GM23338 (cell line): ENCODE measurements around the gene MICAL3. TPM values are rescaled to one million over a fixed set of nuclear protein-coding genes. Genes with fewer than 3 reads are reported as not detected.

Experiments
- ATAC-seq: fragments of 200-7000 bp; cut with Tn5 transposase; 3 replicates; pipeline ENCODE4 v1.9.1; 2020
- DNase-seq: peaks from one replicate; pipeline ENCODE4 v3.0.0-alpha.2; 2015; ENCODE audit warnings: low spot score
- H2AFZ ChIP-seq: fragments of 200-600 bp; sonication (generic); 2 replicates; pipeline ENCODE4 v1.8.0; 2016; ENCODE audit warnings: antibody characterized with exemption, mild to moderate bottlenecking, moderate library complexity
- H3F3A ChIP-seq: fragments of 200-600 bp; sonication (generic); replicated peaks from 2 replicates; pipeline ENCODE4 v1.8.0; 2017; ENCODE audit warnings: antibody characterized with exemption, mixed run types, low read depth
- H3K27ac ChIP-seq: fragments of 200-600 bp; sonication (generic); 2 replicates; pipeline ENCODE4 v1.6.1; 2016; ENCODE audit warnings: low read depth
- H3K27me3 ChIP-seq: fragments of 200-600 bp; sonication (generic); 2 replicates; pipeline ENCODE4 v1.8.0; 2016; ENCODE audit warnings: mild to moderate bottlenecking, mixed run types, moderate library complexity; ENCODE audit not compliant: insufficient read depth
- H3K36me3 ChIP-seq: fragments of 200-600 bp; sonication (generic); 2 replicates; pipeline ENCODE4 v1.8.0; 2016; ENCODE audit warnings: mild to moderate bottlenecking; ENCODE audit not compliant: insufficient read depth
- H3K4me1 ChIP-seq: fragments of 200-600 bp; sonication (generic); 2 replicates; pipeline ENCODE4 v1.8.0; 2016; ENCODE audit warnings: mild to moderate bottlenecking, moderate library complexity; ENCODE audit not compliant: insufficient read depth
- H3K4me2 ChIP-seq: fragments of 200-600 bp; sonication (generic); 2 replicates; pipeline ENCODE4 v1.7.1; 2017; ENCODE audit warnings: mixed run types
- H3K4me3 ChIP-seq: fragments of 200-600 bp; sonication (generic); 2 replicates; pipeline ENCODE4 v1.6.1; 2016; ENCODE audit warnings: mixed run types
- H3K79me2 ChIP-seq: fragments of 200-600 bp; sonication (generic); replicated peaks from 2 replicates; pipeline ENCODE4 v1.8.0; 2017; ENCODE audit warnings: mild to moderate bottlenecking; ENCODE audit not compliant: insufficient read depth
- H3K9me2 ChIP-seq: fragments of 200-600 bp; sonication (generic); 2 replicates; pipeline ENCODE4 v1.8.0; 2017; ENCODE audit not compliant: insufficient read depth
- H4K20me1 ChIP-seq: fragments of 200-600 bp; sonication (generic); replicated peaks from 2 replicates; pipeline ENCODE4 v1.8.0; 2017; ENCODE audit warnings: mild to moderate bottlenecking; ENCODE audit not compliant: insufficient read depth
- H3K27ac Mint-ChIP-seq: 2 replicates; pipeline ENCODE4 v1.8.0; 2020; ENCODE audit warnings: inconsistent platforms, mild to moderate bottlenecking, moderate library complexity, mixed read lengths
- H3K27me3 Mint-ChIP-seq: 3 replicates; pipeline ENCODE4 v1.8.0; 2022; ENCODE audit warnings: low read depth, mild to moderate bottlenecking, moderate library complexity, mixed read lengths, inconsistent platforms; ENCODE audit not compliant: insufficient read depth, poor library complexity
- H3K36me3 Mint-ChIP-seq: 3 replicates; pipeline ENCODE4 v1.8.0; 2021; ENCODE audit warnings: low read depth, mild to moderate bottlenecking, inconsistent platforms, moderate library complexity, mixed read lengths
- H3K4me1 Mint-ChIP-seq: 3 replicates; pipeline ENCODE4 v1.8.0; 2020; ENCODE audit warnings: mild to moderate bottlenecking, inconsistent platforms, mixed read lengths
- H3K4me3 Mint-ChIP-seq: 3 replicates; pipeline ENCODE4 v1.8.0; 2021; ENCODE audit warnings: moderate library complexity, mild to moderate bottlenecking, inconsistent platforms, mixed read lengths
- H3K9me3 Mint-ChIP-seq: 3 replicates; pipeline ENCODE4 v1.8.0; 2020; ENCODE audit warnings: moderate library complexity, mild to moderate bottlenecking, inconsistent platforms, mixed read lengths
- CREB1 ChIP-seq: fragments of 250-450 bp; sonication (Bioruptor Pico); IDR thresholded peaks from 2 replicates; pipeline ENCODE4 v1.5.0; 2020; ENCODE audit warnings: low read depth, mild to moderate bottlenecking, moderate library complexity
- EZH2 ChIP-seq: fragments of 200-600 bp; sonication (generic); IDR thresholded peaks from one replicate; pipeline ENCODE4 v1.8.0; 2017; ENCODE audit warnings: antibody characterized with exemption, mild to moderate bottlenecking, low read depth; ENCODE audit not compliant: unreplicated experiment
- EZH2phosphoT487 ChIP-seq: fragments of 200-600 bp; sonication (generic); IDR thresholded peaks from one replicate; pipeline ENCODE4 v1.8.1; 2018; ENCODE audit warnings: antibody characterized with exemption; ENCODE audit not compliant: unreplicated experiment
- JUNB ChIP-seq: IDR thresholded peaks from one replicate; pipeline ENCODE4 v1.6.1; 2016; ENCODE audit warnings: antibody characterized with exemption; ENCODE audit not compliant: unreplicated experiment
- NANOG ChIP-seq: IDR thresholded peaks from 2 replicates; pipeline ENCODE4 v1.6.1; 2016; ENCODE audit warnings: antibody characterized with exemption, borderline replicate concordance
- POLR2AphosphoS5 ChIP-seq: IDR thresholded peaks from 2 replicates; pipeline ENCODE4 v1.6.1; 2016; ENCODE audit warnings: antibody characterized with exemption, low read depth
- STAT1 ChIP-seq: IDR thresholded peaks from one replicate; pipeline ENCODE4 v1.6.1; 2016; ENCODE audit warnings: antibody characterized with exemption; ENCODE audit not compliant: unreplicated experiment
- ZNF114 ChIP-seq: fragments of 250-450 bp; sonication (Bioruptor Pico); IDR thresholded peaks from 2 replicates; pipeline ENCODE4 v1.5.0; 2020; ENCODE audit warnings: mild to moderate bottlenecking, moderate library complexity
- ZNF331 ChIP-seq: fragments of 250-450 bp; sonication (Bioruptor Pico); IDR thresholded peaks from 2 replicates; pipeline ENCODE4 v1.5.0; 2020; ENCODE audit warnings: low read depth, mild to moderate bottlenecking, moderate library complexity
- polyA plus RNA-seq: library from polyadenylated mRNA; unstranded; fragments of >200 nt; fragmentation: Nextera tagmentation; extraction: Ambion mirVana; gene quantifications from 2 replicates; pipeline ENCODE4 v1.2.1, GENCODE V29; 2016
- total RNA-seq: library from RNA; depleted of rRNA; stranded (reverse); fragments of >200 nt; shearing (Covaris generic); gene quantifications from 2 replicates; pipeline ENCODE4 v1.2.3, GENCODE V29; 2014
- TF ChIP-seq, protein P1 (sequence below), 2 experiments: fragments of 200-600 bp in 1 of 2; sonication (generic) in 1 of 2; conservative IDR thresholded peaks; 2 replicates each; pipeline versions ENCODE4 v1.5.1 to v1.6.1; 2016 to 2017; ENCODE audit warnings: antibody characterized with exemption in 2 of 2, low read depth in 2 of 2, mild to moderate bottlenecking in 2 of 2, moderate library complexity in 1 of 2
- TF ChIP-seq, protein P2 (sequence below): IDR thresholded peaks from one replicate; pipeline ENCODE4 v1.6.1; 2018; ENCODE audit warnings: antibody characterized with exemption; ENCODE audit not compliant: unreplicated experiment
- TF ChIP-seq, protein P3 (sequence below): IDR thresholded peaks from 2 replicates; pipeline ENCODE4 v1.6.1; 2016; ENCODE audit warnings: antibody characterized with exemption
- TF ChIP-seq, protein P4 (sequence below): fragments of 250-450 bp; sonication (Bioruptor Pico); IDR thresholded peaks from 2 replicates; pipeline ENCODE4 v1.5.0; 2020; ENCODE audit warnings: mild to moderate bottlenecking, moderate library complexity

Gene MICAL3
- total and polyA plus RNA-seq, 2 experiments from 2014 or later = 10.1 to 33.9 TPM

GRCh38 chr22:17783312-17783711 is 241.0 kb downstream of the MICAL3 start:
- Histone ChIP-seq H3K79me2 (no peaks in the 10 kb centered on the region), H3K4me3 (no peak overlapping the region), H3K9me2 (no peaks in the 10 kb centered on the region), H3K36me3 (no peaks in the 10 kb centered on the region), H3K4me2 (no peak overlapping the region), H2AFZ (no peak overlapping the region), H3K27ac (no peak overlapping the region), H3F3A (0 out of 2 replicates have a peak, but pooled peaks cover 3% of the 10 kb centered on the region), H3K4me1 (no peaks in the 10 kb centered on the region; the same call in 1 of the 2 replicates), H4K20me1 (no peaks in the 10 kb centered on the region), H3K27me3 (no peaks in the 10 kb centered on the region)
- H3K36me3 Mint-ChIP-seq = no peaks in the 10 kb centered on the region; the same call in 2 of the 3 replicates
- no peak overlapping the region for H3K4me3 Mint-ChIP-seq
- no peak overlapping the region for H3K27ac Mint-ChIP-seq
- H3K27me3 Mint-ChIP-seq = peaks cover 12% of the 10 kb centered on the region
- peaks cover 4% of the 10 kb centered on the region; the same call in 1 of the 3 replicates for H3K9me3 Mint-ChIP-seq
- DNase-seq (no peak), ATAC-seq (no peak)
- H3K4me1 Mint-ChIP-seq = peaks cover 20% of the 10 kb centered on the region
- TF ChIP-seq, protein P1, sequence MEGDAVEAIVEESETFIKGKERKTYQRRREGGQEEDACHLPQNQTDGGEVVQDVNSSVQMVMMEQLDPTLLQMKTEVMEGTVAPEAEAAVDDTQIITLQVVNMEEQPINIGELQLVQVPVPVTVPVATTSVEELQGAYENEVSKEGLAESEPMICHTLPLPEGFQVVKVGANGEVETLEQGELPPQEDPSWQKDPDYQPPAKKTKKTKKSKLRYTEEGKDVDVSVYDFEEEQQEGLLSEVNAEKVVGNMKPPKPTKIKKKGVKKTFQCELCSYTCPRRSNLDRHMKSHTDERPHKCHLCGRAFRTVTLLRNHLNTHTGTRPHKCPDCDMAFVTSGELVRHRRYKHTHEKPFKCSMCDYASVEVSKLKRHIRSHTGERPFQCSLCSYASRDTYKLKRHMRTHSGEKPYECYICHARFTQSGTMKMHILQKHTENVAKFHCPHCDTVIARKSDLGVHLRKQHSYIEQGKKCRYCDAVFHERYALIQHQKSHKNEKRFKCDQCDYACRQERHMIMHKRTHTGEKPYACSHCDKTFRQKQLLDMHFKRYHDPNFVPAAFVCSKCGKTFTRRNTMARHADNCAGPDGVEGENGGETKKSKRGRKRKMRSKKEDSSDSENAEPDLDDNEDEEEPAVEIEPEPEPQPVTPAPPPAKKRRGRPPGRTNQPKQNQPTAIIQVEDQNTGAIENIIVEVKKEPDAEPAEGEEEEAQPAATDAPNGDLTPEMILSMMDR (conservative IDR thresholded peaks at IDR 0.05; ENCODE audit: low read depth in 2 of 2) = no peak
- TF ChIP-seq ZNF114 (no peak), CREB1 (no peak), NANOG (no peak), JUNB (no peak), ZNF331 (CRISPR knock-in tag) (no peak), STAT1 (no peak), POLR2AphosphoS5 (no peak), EZH2phosphoT487 (no peak), EZH2 (no peak)
- TF ChIP-seq, protein P2, sequence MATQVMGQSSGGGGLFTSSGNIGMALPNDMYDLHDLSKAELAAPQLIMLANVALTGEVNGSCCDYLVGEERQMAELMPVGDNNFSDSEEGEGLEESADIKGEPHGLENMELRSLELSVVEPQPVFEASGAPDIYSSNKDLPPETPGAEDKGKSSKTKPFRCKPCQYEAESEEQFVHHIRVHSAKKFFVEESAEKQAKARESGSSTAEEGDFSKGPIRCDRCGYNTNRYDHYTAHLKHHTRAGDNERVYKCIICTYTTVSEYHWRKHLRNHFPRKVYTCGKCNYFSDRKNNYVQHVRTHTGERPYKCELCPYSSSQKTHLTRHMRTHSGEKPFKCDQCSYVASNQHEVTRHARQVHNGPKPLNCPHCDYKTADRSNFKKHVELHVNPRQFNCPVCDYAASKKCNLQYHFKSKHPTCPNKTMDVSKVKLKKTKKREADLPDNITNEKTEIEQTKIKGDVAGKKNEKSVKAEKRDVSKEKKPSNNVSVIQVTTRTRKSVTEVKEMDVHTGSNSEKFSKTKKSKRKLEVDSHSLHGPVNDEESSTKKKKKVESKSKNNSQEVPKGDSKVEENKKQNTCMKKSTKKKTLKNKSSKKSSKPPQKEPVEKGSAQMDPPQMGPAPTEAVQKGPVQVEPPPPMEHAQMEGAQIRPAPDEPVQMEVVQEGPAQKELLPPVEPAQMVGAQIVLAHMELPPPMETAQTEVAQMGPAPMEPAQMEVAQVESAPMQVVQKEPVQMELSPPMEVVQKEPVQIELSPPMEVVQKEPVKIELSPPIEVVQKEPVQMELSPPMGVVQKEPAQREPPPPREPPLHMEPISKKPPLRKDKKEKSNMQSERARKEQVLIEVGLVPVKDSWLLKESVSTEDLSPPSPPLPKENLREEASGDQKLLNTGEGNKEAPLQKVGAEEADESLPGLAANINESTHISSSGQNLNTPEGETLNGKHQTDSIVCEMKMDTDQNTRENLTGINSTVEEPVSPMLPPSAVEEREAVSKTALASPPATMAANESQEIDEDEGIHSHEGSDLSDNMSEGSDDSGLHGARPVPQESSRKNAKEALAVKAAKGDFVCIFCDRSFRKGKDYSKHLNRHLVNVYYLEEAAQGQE = no peak
- TF ChIP-seq, protein P3, sequence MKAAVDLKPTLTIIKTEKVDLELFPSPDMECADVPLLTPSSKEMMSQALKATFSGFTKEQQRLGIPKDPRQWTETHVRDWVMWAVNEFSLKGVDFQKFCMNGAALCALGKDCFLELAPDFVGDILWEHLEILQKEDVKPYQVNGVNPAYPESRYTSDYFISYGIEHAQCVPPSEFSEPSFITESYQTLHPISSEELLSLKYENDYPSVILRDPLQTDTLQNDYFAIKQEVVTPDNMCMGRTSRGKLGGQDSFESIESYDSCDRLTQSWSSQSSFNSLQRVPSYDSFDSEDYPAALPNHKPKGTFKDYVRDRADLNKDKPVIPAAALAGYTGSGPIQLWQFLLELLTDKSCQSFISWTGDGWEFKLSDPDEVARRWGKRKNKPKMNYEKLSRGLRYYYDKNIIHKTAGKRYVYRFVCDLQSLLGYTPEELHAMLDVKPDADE = no peak
- TF ChIP-seq, protein P4, sequence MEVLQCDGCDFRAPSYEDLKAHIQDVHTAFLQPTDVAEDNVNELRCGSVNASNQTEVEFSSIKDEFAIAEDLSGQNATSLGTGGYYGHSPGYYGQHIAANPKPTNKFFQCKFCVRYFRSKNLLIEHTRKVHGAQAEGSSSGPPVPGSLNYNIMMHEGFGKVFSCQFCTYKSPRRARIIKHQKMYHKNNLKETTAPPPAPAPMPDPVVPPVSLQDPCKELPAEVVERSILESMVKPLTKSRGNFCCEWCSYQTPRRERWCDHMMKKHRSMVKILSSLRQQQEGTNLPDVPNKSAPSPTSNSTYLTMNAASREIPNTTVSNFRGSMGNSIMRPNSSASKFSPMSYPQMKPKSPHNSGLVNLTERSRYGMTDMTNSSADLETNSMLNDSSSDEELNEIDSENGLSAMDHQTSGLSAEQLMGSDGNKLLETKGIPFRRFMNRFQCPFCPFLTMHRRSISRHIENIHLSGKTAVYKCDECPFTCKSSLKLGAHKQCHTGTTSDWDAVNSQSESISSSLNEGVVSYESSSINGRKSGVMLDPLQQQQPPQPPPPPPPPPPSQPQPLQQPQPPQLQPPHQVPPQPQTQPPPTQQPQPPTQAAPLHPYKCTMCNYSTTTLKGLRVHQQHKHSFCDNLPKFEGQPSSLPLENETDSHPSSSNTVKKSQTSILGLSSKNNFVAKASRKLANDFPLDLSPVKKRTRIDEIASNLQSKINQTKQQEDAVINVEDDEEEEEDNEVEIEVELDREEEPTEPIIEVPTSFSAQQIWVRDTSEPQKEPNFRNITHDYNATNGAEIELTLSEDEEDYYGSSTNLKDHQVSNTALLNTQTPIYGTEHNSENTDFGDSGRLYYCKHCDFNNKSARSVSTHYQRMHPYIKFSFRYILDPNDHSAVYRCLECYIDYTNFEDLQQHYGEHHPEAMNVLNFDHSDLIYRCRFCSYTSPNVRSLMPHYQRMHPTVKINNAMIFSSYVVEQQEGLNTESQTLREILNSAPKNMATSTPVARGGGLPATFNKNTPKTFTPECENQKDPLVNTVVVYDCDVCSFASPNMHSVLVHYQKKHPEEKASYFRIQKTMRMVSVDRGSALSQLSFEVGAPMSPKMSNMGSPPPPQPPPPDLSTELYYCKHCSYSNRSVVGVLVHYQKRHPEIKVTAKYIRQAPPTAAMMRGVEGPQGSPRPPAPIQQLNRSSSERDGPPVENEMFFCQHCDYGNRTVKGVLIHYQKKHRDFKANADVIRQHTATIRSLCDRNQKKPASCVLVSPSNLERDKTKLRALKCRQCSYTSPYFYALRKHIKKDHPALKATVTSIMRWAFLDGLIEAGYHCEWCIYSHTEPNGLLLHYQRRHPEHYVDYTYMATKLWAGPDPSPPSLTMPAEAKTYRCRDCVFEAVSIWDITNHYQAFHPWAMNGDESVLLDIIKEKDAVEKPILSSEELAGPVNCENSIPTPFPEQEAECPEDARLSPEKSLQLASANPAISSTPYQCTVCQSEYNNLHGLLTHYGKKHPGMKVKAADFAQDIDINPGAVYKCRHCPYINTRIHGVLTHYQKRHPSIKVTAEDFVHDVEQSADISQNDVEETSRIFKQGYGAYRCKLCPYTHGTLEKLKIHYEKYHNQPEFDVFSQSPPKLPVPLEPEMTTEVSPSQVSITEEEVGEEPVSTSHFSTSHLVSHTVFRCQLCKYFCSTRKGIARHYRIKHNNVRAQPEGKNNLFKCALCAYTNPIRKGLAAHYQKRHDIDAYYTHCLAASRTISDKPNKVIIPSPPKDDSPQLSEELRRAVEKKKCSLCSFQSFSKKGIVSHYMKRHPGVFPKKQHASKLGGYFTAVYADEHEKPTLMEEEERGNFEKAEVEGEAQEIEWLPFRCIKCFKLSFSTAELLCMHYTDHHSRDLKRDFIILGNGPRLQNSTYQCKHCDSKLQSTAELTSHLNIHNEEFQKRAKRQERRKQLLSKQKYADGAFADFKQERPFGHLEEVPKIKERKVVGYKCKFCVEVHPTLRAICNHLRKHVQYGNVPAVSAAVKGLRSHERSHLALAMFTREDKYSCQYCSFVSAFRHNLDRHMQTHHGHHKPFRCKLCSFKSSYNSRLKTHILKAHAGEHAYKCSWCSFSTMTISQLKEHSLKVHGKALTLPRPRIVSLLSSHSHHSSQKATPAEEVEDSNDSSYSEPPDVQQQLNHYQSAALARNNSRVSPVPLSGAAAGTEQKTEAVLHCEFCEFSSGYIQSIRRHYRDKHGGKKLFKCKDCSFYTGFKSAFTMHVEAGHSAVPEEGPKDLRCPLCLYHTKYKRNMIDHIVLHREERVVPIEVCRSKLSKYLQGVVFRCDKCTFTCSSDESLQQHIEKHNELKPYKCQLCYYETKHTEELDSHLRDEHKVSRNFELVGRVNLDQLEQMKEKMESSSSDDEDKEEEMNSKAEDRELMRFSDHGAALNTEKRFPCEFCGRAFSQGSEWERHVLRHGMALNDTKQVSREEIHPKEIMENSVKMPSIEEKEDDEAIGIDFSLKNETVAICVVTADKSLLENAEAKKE (CRISPR knock-in tag) = no peak
